Measurements from ENCODE around the gene CCDC50.

- TF ChIP-seq, protein P1, sequence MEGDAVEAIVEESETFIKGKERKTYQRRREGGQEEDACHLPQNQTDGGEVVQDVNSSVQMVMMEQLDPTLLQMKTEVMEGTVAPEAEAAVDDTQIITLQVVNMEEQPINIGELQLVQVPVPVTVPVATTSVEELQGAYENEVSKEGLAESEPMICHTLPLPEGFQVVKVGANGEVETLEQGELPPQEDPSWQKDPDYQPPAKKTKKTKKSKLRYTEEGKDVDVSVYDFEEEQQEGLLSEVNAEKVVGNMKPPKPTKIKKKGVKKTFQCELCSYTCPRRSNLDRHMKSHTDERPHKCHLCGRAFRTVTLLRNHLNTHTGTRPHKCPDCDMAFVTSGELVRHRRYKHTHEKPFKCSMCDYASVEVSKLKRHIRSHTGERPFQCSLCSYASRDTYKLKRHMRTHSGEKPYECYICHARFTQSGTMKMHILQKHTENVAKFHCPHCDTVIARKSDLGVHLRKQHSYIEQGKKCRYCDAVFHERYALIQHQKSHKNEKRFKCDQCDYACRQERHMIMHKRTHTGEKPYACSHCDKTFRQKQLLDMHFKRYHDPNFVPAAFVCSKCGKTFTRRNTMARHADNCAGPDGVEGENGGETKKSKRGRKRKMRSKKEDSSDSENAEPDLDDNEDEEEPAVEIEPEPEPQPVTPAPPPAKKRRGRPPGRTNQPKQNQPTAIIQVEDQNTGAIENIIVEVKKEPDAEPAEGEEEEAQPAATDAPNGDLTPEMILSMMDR (conservative IDR thresholded peaks at IDR 0.05; ENCODE audit: low read depth, low read length) = no peak
- no peak for TF ChIP-seq EZH2phosphoT487 (IDR thresholded peaks at IDR 0.05; ENCODE audit: borderline replicate concordance, low read length)
- TF ChIP-seq EZH2 (IDR thresholded peaks at IDR 0.05; ENCODE audit: low read length, unreplicated experiment) = no peak
Observed at GRCh38 chr3:191382661-191383060, 53.5 kb downstream of the CCDC50 start.
